HepG2 (cell line): ENCODE results near the gene C2CD4A. TPM values are rescaled to one million over a fixed set of nuclear protein-coding genes. Genes with fewer than 3 reads are reported as not detected.
"Not testable (repeated sequence)": the region's sequence is repeated elsewhere in the genome, so short reads cannot be mapped to it uniquely, and the experiment has no call there.

Experiments
- ATAC-seq: fragments of 200-7000 bp; cut with Tn5 transposase; 3 replicates; pipeline ENCODE4 v1.9.1; 2020; ENCODE audit warnings: mild to moderate bottlenecking, moderate library complexity
- BruUV-seq: library from RNA; stranded (reverse); fragments of 400-500 nt; replicated peaks from 2 replicates; lab custom pipeline; 2021; lab: Mats Ljungman, UMichigan
- CTCF ChIA-PET: fragments of 300-600 bp; formaldehyde crosslinking; extraction: SDS; loops from one replicate; lab custom pipeline; 2021; ENCODE audit warnings: low total read pairs, inconsistent platforms, low intra/inter-chr PET ratio; lab: Yijun Ruan, JAX
- POLR2A ChIA-PET: fragments of 350-600 bp; sonication (Branson Sonifier 250); formaldehyde crosslinking; loops from one replicate; lab custom pipeline; 2020; ENCODE audit warnings: antibody characterized with exemption, inconsistent platforms; lab: Yijun Ruan, JAX
- DNase-seq: peaks from one replicate; pipeline ENCODE4 v3.0.0-alpha.2; 2015; ENCODE audit warnings: low spot score
- FAIRE-seq: peaks from 3 replicates; lab custom pipeline; 2011; peaks lifted over from hg19 to GRCh38; lab: Jason Lieb, UNC
- H2AFZ ChIP-seq: one replicate; pipeline ENCODE4 v1.6.1; 2011; ENCODE audit warnings: low read length, inconsistent platforms
- H3K27ac ChIP-seq: fragments of 300-600 bp; 3 replicates; pipeline ENCODE4 v1.8.0; 2011; ENCODE audit warnings: mixed run types, mild to moderate bottlenecking, mixed read lengths, low read length, inconsistent platforms; ENCODE audit not compliant: insufficient read depth; ENCODE audit errors: extremely low read length
- H3K27me3 ChIP-seq, 2 experiments: fragments of 200-600 bp in 1 of 2; 2 replicates in 1 of 2; 3 replicates in 1 of 2; pipeline versions ENCODE4 v1.6.0 to v1.8.0; 2011; ENCODE audit warnings: low read length in 2 of 2, mild to moderate bottlenecking in 2 of 2, moderate library complexity in 2 of 2, inconsistent platforms in 1 of 2; ENCODE audit not compliant: insufficient read depth in 2 of 2, control insufficient read depth in 1 of 2
- H3K36me3 ChIP-seq, 2 experiments: fragments of 200-600 bp in 1 of 2; replicated peaks in 1 of 2; 2 replicates in 1 of 2; 3 replicates in 1 of 2; pipeline versions ENCODE4 v1.5.1 to v1.8.0; 2011; ENCODE audit warnings: low read length in 2 of 2, inconsistent platforms in 1 of 2; ENCODE audit not compliant: insufficient read depth in 2 of 2, control insufficient read depth in 1 of 2
- H3K4me1 ChIP-seq: 2 replicates; pipeline ENCODE4 v1.5.1; 2012; ENCODE audit warnings: low read length, inconsistent platforms; ENCODE audit not compliant: insufficient read depth
- H3K4me2 ChIP-seq: 2 replicates; pipeline ENCODE4 v1.6.0; 2011; ENCODE audit warnings: low read depth, low read length, inconsistent platforms
- H3K4me3 ChIP-seq, 3 experiments: fragments of 200-600 bp in 1 of 3; sonication (generic), shearing (Covaris generic) in 1 of 3; replicated peaks in 1 of 3; 2 replicates each; pipeline ENCODE4 v1.5.1; 2011 to 2016; ENCODE audit warnings: low read length in 3 of 3, inconsistent platforms in 2 of 3, low read depth in 2 of 3, mild to moderate bottlenecking in 2 of 3, control low read depth in 1 of 3, mixed read lengths in 1 of 3; ENCODE audit not compliant: insufficient read depth in 1 of 3
- H3K79me2 ChIP-seq: one replicate; pipeline ENCODE4 v1.6.1; 2011; ENCODE audit warnings: low read length, inconsistent platforms; ENCODE audit not compliant: insufficient read depth
- H3K9ac ChIP-seq: 2 replicates; pipeline ENCODE4 v1.6.0; 2011; ENCODE audit warnings: mild to moderate bottlenecking, low read depth, low read length, inconsistent platforms; ENCODE audit not compliant: insufficient read depth
- H3K9me3 ChIP-seq: 2 replicates; pipeline ENCODE4 v1.5.1; 2012; ENCODE audit warnings: mild to moderate bottlenecking, low read length
- H4K20me1 ChIP-seq: 2 replicates; pipeline ENCODE4 v1.6.0; 2011; ENCODE audit warnings: inconsistent platforms, mild to moderate bottlenecking, low read length, moderate library complexity; ENCODE audit not compliant: insufficient read depth
- TARDBP ChIP-seq: sonication (generic); formaldehyde crosslinking; IDR thresholded peaks from 2 replicates; pipeline ENCODE4 v1.8.0; 2022; ENCODE audit warnings: mild to moderate bottlenecking, missing genetic modification reagents
- ZFP1 ChIP-seq: IDR thresholded peaks from 2 replicates; pipeline ENCODE4 v1.6.1; 2016
- WGBS: methylation state at CpG from one replicate; pipeline ENCODE4 v1.1.6; 2017; ENCODE audit warnings: low lambda C conversion rate; 5-methylcytosine and 5-hydroxymethylcytosine counted together
- in situ Hi-C: cut with HindIII; loops from 2 replicates; pipeline ENCODE4 v1.10.0; 2017; ENCODE audit warnings: low pct_unique_long_range_greater_than_20kb; ENCODE audit not compliant: extremely low pct_ligation_motif_present
- intact Hi-C: fragments of 100-400 bp; cut with micrococcal nuclease; formaldehyde crosslinking; loops from one replicate; pipeline ENCODE4 v1.10.0; 2022; ENCODE audit not compliant: unreplicated experiment
- polyA plus RNA-seq, 8 experiments: library from polyadenylated mRNA; depleted of rRNA in 3 of 8; stranded (reverse) in 7 of 8; unstranded in 1 of 8; fragments of >200 nt; fragmentation: Illumina TruSeq in 4 of 8; extraction: Trizol in 4 of 8; gene quantifications; 2 replicates each; pipeline versions ENCODE4 v1.2.1 to v1.2.3, GENCODE V29; 2011 to 2016; ENCODE audit warnings: low read depth in 4 of 8, missing spikeins in 1 of 8, mixed read lengths in 1 of 8; ENCODE audit not compliant: insufficient read depth in 1 of 8
- total RNA-seq, 5 experiments: library from RNA; depleted of rRNA; stranded (reverse); fragments of >200 nt; fragmentation: Illumina TruSeq; extraction: Trizol; gene quantifications; 2 replicates each; pipeline ENCODE4 v1.2.3, GENCODE V29; 2016; ENCODE audit warnings: low read depth in 1 of 5
- TF ChIP-seq, protein P1 (sequence below): IDR thresholded peaks from 2 replicates; pipeline ENCODE4 v1.6.1; 2012; ENCODE audit warnings: low read depth, low read length, improper control_type of control experiment
- TF ChIP-seq, protein P2 (sequence below): sonication (generic); formaldehyde crosslinking; IDR thresholded peaks from 2 replicates; pipeline ENCODE4 v1.4.0; 2020; ENCODE audit warnings: low read depth, mild to moderate bottlenecking, missing genetic modification reagents

Gene C2CD4A
- total and polyA plus RNA-seq, 2 of the 13 experiments (the other 11 are each of a cell fraction or from before 2014, with no cell fraction given), result 0.20 TPM; not detected in 1

DNA sequence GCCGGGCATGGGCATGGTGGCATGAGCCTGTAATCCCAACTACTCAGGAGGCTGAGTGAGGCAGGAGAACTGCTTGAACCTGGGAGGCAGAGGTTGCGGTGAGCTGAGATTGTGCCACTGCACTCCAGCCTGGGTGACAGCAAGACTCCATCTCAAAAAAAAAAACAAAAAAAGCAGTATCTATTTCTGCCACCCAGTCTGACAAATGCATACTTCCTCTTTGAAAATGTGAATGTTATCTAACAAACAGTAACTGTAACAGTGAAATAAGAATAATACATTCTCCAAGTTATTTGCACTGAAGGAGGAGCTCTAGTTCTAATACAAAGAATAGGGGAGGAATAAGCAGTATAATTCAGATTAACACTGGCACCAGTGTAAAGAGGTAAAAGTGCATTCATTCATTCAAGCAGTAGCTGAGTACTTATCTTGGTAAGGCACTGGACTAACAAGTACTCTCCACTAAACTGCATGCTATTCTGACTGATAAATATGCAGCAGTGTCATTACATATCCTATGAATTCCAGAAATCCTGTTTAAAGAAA lies 19.4 kb upstream of the C2CD4A start (continued):
- TF ChIP-seq, protein P1, sequence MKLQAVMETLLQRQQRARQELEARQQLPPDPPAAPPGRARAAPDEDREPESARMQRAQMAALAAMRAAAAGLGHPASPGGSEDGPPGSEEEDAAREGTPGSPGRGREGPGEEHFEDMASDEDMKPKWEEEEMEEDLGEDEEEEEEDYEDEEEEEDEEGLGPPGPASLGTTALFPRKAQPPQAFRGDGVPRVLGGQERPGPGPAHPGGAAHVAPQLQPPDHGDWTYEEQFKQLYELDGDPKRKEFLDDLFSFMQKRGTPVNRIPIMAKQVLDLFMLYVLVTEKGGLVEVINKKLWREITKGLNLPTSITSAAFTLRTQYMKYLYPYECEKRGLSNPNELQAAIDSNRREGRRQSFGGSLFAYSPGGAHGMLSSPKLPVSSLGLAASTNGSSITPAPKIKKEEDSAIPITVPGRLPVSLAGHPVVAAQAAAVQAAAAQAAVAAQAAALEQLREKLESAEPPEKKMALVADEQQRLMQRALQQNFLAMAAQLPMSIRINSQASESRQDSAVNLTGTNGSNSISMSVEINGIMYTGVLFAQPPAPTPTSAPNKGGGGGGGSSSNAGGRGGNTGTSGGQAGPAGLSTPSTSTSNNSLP, result no peak
- TF ChIP-seq ZFP1 (CRISPR knock-in tag) (no peak), TARDBP (CRISPR knock-in tag) (no peak)
- TF ChIP-seq, protein P2, sequence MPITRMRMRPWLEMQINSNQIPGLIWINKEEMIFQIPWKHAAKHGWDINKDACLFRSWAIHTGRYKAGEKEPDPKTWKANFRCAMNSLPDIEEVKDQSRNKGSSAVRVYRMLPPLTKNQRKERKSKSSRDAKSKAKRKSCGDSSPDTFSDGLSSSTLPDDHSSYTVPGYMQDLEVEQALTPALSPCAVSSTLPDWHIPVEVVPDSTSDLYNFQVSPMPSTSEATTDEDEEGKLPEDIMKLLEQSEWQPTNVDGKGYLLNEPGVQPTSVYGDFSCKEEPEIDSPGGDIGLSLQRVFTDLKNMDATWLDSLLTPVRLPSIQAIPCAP (CRISPR knock-in tag), result no peak

DNA sequence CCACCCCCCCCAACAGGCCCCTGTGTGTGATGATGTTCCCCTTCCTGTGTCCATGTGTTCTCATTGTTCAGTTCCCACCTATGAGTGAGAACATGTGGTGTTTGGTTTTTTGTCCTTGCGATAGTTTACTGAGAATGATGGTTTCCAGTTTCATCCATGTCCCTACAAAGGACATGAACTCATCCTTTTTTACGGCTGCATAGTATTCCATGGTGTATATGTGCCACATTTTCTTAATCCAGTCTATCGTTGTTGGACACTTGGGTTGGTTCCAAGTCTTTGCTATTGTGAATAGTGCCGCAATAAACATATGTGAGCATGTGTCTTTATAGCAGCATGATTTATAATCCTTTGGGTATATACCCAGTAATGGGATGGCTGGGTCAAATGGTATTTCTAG lies 18.5 kb upstream of the C2CD4A start:
- FAIRE-seq, H3K27ac ChIP-seq, H3K4me2 ChIP-seq, H3K27me3 ChIP-seq, BruUV-seq, H3K36me3 ChIP-seq, H3K4me1 ChIP-seq, H4K20me1 ChIP-seq, in situ Hi-C loops, H3K9ac ChIP-seq, H3K4me3 ChIP-seq, CTCF ChIA-PET, DNase-seq, H3K9me3 ChIP-seq, intact Hi-C loops, ATAC-seq, POLR2A ChIA-PET, H2AFZ ChIP-seq: not testable (repeated sequence)
- WGBS, result 97% methylated on average over 4 of the region's 4 CpGs
- peaks cover 18% of the 10 kb centered on the region for H3K79me2 ChIP-seq
